GM18519 (cell line): ENCODE results near the gene PCDHGA1.

Experiments used
- ATAC-seq: cut with Tn5 transposase; IDR thresholded peaks from one replicate; pipeline ENCODE4 v1.9.1; 2021; ENCODE audit warnings: mild to moderate bottlenecking, moderate library complexity; ENCODE audit not compliant: unreplicated experiment, low FRiP score

The PCDHGA1 gene

DNA sequence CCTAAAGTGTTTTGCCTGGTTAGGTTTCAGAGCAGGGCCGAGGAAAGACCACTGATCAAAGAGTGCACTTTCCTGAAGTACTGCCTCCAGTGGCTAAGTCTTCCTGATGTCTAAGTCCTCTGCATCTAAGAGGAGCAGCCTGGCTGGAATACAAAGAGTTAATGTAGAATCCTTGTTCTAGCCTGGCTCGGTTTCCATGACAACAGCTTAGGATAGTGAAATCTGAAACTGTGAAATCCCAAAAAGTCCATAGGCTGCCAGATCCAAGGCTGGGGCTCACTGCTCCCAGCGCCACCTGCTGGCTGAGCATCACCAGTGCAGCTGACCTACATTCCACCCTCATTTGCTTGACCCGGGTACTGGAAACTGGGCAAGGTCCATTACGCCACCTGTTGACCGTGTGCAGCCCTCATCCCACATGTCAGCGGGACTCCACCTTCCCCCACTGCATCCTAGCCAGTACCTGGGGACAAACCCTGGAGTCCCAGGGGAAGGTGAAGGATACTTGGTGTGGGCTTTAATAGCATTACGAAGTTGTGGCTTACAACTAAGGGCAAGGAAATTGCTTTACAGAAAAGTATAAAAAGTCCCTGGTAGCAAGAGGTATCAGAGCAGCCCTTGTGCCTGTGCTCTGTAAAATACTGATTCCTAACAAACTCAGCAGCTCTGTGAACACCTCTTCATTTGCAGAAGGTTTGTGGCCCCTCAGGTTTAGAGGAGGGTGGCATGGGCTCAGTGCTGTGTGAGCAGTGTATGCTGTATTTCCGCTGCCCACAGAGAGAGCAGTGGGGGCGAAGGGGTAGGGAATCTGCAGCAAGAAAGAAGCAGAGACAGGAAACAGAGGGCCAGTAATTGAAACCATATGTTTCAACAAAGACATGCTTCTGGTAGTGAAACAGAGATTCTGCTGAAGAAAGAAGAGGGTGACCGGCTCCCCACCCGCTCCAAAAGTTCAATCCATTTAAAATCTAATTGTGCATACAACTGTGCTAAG is 194.6 kb downstream of the PCDHGA1 start:
- ATAC-seq = peak; percentile 32

DNA sequence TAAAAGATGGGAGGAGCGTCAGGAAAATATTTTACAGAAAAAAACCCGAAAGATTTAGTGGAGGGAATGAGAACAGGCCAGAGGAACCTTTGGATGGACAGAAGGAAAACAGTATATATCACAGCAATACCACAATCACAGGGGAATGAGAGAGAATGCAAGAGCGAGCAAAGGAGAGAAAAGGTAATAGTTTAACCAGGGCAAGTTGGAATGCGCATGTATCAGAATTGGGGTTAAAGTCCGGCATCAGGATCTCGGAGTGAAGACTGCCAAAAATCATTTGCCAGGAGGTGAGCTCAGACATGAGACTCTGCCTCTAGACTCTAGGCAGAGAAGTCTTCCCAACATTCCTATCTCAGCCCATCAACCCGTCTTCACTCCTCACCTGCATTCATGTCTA is 195.3 kb downstream of the PCDHGA1 start:
- no peak for ATAC-seq

DNA sequence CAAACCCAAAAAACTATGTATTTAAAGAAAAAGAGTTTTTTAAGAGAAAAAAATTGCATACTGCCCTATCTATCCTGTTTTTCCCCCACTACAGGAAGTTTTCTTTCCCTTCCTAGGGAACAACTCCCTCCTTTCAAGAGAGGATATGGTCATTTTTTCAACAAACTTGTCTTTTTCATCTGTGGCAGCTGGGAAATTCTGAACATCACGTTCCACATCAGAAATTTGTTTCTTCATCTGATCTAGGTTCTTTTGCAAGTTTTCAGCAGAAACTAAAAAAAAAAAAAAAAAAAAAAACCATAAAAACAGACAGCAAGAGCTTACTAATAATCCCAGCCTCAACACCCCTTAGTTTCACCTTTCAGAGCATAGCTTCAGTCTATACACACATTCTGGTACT is 197.1 kb downstream of the PCDHGA1 start:
- no peak for ATAC-seq

DNA sequence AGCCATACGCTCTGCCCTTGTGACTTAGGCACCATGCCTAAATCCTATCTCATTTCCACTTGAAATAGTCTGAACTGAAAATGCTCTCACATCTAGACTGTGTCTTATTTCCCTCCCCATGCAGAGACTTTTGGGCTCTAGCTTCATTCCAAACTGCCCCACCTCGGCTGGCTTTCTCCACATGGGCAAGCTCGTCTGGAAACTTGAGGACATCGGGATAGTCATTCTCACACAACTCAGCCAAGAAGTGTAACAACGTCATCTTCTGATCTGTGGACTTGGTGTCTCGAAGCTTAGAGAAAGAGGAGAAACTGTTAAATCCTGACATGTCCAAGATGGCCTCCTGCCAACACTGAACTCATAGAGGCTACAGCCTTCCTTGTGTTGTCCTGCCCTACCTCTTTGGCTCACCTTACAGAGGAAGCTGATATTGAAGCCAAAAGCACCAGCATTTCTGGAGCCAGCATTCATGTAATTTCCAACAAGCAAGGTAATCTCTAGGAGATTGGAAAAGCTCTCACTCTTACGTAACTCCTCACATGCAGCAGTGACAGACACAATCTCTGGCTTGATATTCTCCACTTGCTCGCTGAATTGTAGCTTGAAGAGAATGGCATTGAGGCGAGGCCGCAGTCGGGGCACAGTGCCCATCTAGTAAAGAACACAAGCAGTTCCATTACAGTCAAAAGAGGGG is 198.1 kb downstream of the PCDHGA1 start:
- ATAC-seq = no peak

- peak; percentile 46 for ATAC-seq
Measured at GRCh38 chr5:141529002-141529401, 198.7 kb downstream of the PCDHGA1 start.

DNA sequence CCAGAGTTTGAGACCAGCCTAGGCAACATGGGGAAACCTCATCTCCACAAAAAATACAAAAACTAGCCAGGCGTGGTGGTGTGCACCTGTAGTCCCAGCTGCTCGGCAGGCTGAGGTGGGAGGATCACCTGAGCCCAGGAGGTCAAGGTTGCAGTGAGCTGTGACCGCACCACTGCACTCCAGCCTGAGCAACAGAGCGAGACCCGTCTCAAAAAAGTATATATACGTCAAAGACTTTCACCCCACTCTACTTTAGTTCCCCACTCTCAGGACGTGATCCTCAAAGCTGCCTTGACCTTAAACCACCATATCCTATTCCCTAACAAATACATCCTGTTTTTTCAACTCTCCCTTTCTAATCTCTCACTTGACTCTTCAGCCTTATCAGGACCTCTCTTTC is 199.6 kb downstream of the PCDHGA1 start:
- peak; percentile 32 for ATAC-seq

GRCh38 chr5:141532726-141533125 is 202.4 kb downstream of the PCDHGA1 start:
- ATAC-seq = no peak

DNA sequence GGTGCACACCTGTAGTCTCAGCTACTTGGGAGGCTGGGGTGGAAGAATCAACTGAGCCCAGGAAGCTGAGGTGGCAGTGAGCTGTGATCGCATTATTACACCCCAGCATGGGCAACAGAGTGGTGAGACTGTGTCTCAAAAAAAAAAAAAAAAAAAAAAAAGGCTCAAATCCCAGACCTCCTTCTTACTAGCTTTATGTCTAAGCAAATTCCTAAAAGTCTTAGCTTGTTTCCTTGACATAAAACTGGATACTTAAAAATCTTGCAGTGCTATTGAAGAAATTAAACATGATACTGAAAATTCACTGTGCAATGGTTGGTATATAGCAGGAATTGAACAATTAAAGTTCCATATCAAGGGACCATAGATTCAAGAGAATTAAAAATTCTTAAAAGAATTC is 203.6 kb downstream of the PCDHGA1 start:
- ATAC-seq = no peak

- no peak for ATAC-seq
Measured at GRCh38 chr5:141534492-141535213, 204.3 kb downstream of the PCDHGA1 start.

- no peak for ATAC-seq
Measured at GRCh38 chr5:141543053-141543452, 212.7 kb downstream of the PCDHGA1 start.

GRCh38 chr5:141547488-141547887 is 217.2 kb downstream of the PCDHGA1 start:
- no peak for ATAC-seq

GRCh38 chr5:141547921-141548320 is 217.6 kb downstream of the PCDHGA1 start:
- ATAC-seq = no peak

- peak; percentile 50 for ATAC-seq
Measured at GRCh38 chr5:141557681-141558136, 227.4 kb downstream of the PCDHGA1 start.

DNA sequence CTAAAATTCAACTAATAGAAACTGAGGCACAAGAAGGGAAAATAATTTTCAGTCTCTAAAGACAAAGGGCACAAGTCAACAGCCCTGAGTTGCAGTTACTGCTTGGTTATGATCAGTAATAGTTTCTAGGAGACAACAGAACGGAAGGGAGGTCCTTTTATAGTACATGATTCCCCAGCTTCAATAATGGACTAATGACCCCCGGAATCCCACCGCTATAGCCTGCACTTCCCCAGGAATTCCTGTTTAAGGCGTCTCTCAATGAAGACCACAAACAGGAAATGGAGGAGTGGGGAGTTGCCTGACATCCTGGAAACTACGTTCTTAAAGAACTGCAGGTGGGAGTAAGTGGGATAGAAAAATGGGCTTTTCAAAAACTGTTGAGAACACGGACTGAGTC is 227.8 kb downstream of the PCDHGA1 start:
- ATAC-seq = no peak

DNA sequence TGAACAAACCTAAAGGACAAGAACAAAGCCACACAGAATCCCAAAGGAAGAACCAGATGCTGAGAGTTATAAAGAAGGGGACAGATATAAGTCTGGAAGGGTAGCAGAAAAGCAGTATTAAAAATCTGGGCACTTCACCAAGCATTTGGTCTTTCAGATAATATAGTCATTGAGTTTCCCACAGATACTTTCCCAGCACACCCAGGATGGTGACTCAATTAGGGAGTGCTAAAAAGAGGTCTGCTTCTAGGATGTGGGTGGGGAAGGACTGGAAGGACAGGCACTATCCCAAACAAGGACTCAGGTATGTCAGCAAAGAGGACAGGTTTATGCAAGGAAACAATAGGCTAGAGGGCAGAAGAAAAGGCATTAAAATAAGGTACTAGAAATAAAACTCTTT is 229.1 kb downstream of the PCDHGA1 start:
- ATAC-seq = no peak

DNA sequence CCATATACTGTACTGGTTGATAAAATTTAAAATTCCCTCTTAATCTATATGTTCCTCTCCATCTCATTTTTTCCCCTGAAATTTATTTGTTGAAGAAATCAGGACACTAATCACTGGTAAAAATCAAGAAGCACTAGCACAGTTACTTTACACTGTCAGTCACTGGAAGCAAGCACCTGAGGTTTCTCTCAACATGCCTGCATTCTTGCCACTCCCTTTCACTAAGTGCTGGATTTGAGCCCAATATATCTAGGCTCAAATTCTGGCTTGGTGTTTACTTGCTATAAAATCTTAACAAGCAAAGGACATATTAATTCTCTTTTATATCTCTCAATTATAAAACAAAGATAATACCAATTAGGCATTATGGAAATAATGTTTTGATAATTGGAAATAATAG is 229.8 kb downstream of the PCDHGA1 start:
- no peak for ATAC-seq

DNA sequence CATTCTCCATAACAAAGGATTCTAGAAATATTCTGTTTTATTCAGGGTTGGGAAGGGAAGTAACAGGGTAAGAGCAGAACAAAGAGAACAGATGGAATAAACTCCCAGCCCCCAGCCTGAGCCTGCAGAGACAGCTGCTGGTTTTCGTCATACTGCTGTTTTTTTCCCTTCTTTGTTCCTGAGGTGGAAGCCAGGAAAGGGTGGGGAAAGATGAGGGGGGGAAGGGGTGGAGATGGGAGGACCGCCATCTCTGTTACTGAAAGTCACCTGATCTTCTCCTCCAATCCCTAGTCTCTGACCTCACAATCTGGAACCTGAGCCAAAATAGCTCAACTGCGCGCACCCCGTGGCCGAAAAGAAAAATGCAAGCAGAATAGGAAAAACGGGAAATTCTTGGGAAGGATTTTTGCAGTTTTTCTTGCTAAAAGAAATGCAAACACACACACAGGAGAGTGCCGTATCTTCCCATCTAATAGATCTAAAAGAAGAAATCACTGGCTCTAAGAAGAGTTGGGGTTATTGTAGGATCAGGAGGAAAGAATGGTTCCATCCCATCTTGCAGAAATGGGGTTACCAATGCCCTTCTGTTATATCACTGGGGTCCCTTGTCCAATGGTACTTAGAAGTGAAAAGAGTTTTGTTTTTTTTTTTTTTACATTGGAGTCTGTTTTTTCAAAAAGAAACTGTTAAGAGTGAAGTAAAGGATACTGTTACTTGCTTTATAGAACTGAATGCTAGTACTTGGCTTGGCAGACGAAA is 230.6 kb downstream of the PCDHGA1 start:
- ATAC-seq = no peak
